ENCODE measurements around the gene SERPING1.

GRCh38 chr11:57640068-57640800 is 42.7 kb downstream of the SERPING1 start:
- TF ChIP-seq CTCF (optimal IDR thresholded peaks at IDR 0.05 in 1 of 3, IDR thresholded peaks at IDR 0.05 in 1 of 3, conservative IDR thresholded peaks at IDR 0.05 in 1 of 3; ENCODE audit: extremely low read depth in 1 of 3, insufficient read depth in 2 of 3, low read length in 3 of 3) (no peak), EZH2 (IDR thresholded peaks at IDR 0.05; ENCODE audit: low read length) (no peak)

All from keratinocyte (primary cell).